HG02981 (cell line): ENCODE results near the gene BACH2.

ENCODE experiments used
- ATAC-seq: cut with Tn5 transposase; IDR thresholded peaks from one replicate; pipeline ENCODE4 v1.9.1; 2021; ENCODE audit warnings: mild to moderate bottlenecking, moderate library complexity; ENCODE audit not compliant: unreplicated experiment

BACH2 gene

GRCh38 chr6:90005048-90005827 lies 291.4 kb downstream of the BACH2 start:
- ATAC-seq, result no peak

GRCh38 chr6:90004511-90004910 lies 292.1 kb downstream of the BACH2 start:
- ATAC-seq, result no peak

- ATAC-seq, result no peak
Observed at GRCh38 chr6:90003941-90004340, 292.7 kb downstream of the BACH2 start.

- ATAC-seq, result no peak
Observed at GRCh38 chr6:90003069-90003795, 293.4 kb downstream of the BACH2 start.

GRCh38 chr6:90000864-90001731 lies 295.5 kb downstream of the BACH2 start:
- ATAC-seq, result no peak

- ATAC-seq, result no peak
Observed at GRCh38 chr6:89999945-90000825, 296.5 kb downstream of the BACH2 start.

GRCh38 chr6:89999154-89999553 lies 297.5 kb downstream of the BACH2 start:
- ATAC-seq, result no peak

- ATAC-seq, result no peak
Observed at GRCh38 chr6:89997456-89998445, 298.9 kb downstream of the BACH2 start.

GRCh38 chr6:89993411-89993810 lies 303.2 kb downstream of the BACH2 start:
- no peak for ATAC-seq

- no peak for ATAC-seq
Observed at GRCh38 chr6:89992818-89993217, 303.8 kb downstream of the BACH2 start.

GRCh38 chr6:89989742-89990141 lies 306.9 kb downstream of the BACH2 start:
- ATAC-seq, result no peak

GRCh38 chr6:89987830-89988229 lies 308.8 kb downstream of the BACH2 start:
- no peak for ATAC-seq

- ATAC-seq, result no peak
Observed at GRCh38 chr6:89987140-89987539, 309.5 kb downstream of the BACH2 start.

- no peak for ATAC-seq
Observed at GRCh38 chr6:89986650-89987074, 310.0 kb downstream of the BACH2 start.

GRCh38 chr6:89985751-89986493 lies 310.7 kb downstream of the BACH2 start:
- ATAC-seq, result no peak

GRCh38 chr6:89984926-89985750 lies 311.5 kb downstream of the BACH2 start:
- ATAC-seq, result no peak

- no peak for ATAC-seq
Observed at GRCh38 chr6:89980353-89980752, 316.3 kb downstream of the BACH2 start.
